Endometrial microvascular endothelial cells (primary cell): Measurements from ENCODE around the gene SUN1. TPM values are rescaled to one million over a fixed set of nuclear protein-coding genes. Genes with fewer than 3 reads are reported as not detected.
"Not testable (repeated sequence)": the region's sequence is repeated elsewhere in the genome, so short reads cannot be mapped to it uniquely, and the experiment has no call there.

ENCODE experiments used
- in situ Hi-C: cut with HindIII; loops from 2 replicates; pipeline ENCODE4 v1.10.0; 2017; ENCODE audit warnings: low sequenced_read_pairs, low pct_unique_long_range_greater_than_20kb; ENCODE audit errors: inconsistent ontology term
- total RNA-seq: library from RNA; depleted of rRNA; stranded (reverse); fragments of >200 nt; gene quantifications from one replicate; pipeline ENCODE4 v1.2.3, GENCODE V29; 2015; ENCODE audit errors: inconsistent ontology term

SUN1 gene
- total RNA-seq, 1 donor from 2014 or later = 100 TPM

- in situ Hi-C loops = no loop called here
These were observed 64.2 kb downstream of the SUN1 start for GRCh38 chr7:896346-897075.

- in situ Hi-C loops = no loop called here
These were observed 64.8 kb downstream of the SUN1 start for GRCh38 chr7:897086-897485.

- in situ Hi-C loops = no loop called here
These were observed 65.6 kb downstream of the SUN1 start for GRCh38 chr7:897771-898376.

- in situ Hi-C loops = no loop called here
These were observed 66.2 kb downstream of the SUN1 start for GRCh38 chr7:898460-898854.

- in situ Hi-C loops = no loop called here
These were observed 66.8 kb downstream of the SUN1 start for GRCh38 chr7:898855-899681.

- in situ Hi-C loops = no loop called here
These were observed 67.5 kb downstream of the SUN1 start for GRCh38 chr7:899806-900205.

- in situ Hi-C loops = no loop called here
These were observed 68.2 kb downstream of the SUN1 start for GRCh38 chr7:900331-901040.

- in situ Hi-C loops = no loop called here
These were observed 68.7 kb downstream of the SUN1 start for GRCh38 chr7:901041-901387.

GRCh38 chr7:901388-902154 is 69.3 kb downstream of the SUN1 start:
- in situ Hi-C loops = no loop called here

- in situ Hi-C loops = no loop called here
These were observed 70.7 kb downstream of the SUN1 start for GRCh38 chr7:902996-903395.

- in situ Hi-C loops = no loop called here
These were observed 71.9 kb downstream of the SUN1 start for GRCh38 chr7:903921-904755.

GRCh38 chr7:904847-905246 is 72.6 kb downstream of the SUN1 start:
- in situ Hi-C loops = no loop called here

GRCh38 chr7:906776-907157 is 74.5 kb downstream of the SUN1 start:
- in situ Hi-C loops = no loop called here

GRCh38 chr7:907158-907980 is 75.1 kb downstream of the SUN1 start:
- in situ Hi-C loops = no loop called here

- in situ Hi-C loops = no loop called here
These were observed 75.9 kb downstream of the SUN1 start for GRCh38 chr7:908159-908581.

- in situ Hi-C loops = not testable (repeated sequence)
These were observed 76.5 kb downstream of the SUN1 start for GRCh38 chr7:908591-909357.
